Measurements from ENCODE around the gene NSG2.

- TF ChIP-seq CTCF (IDR thresholded peaks at IDR 0.05) (no peak), POLR2A (IDR thresholded peaks at IDR 0.05) (no peak)
Measured at GRCh38 chr5:174084691-174085154, 39.2 kb downstream of the NSG2 start.
